ENCODE measurements around the gene BRD7. TPM values are rescaled to one million over a fixed set of nuclear protein-coding genes. Genes with fewer than 3 reads are reported as not detected.

The BRD7 gene
- total and polyA plus RNA-seq, 10 of the 15 experiments (the other 5 are each of a cell fraction or from before 2014, with no cell fraction given), result 16.9 to 74.7 (median 52.0) TPM

DNA sequence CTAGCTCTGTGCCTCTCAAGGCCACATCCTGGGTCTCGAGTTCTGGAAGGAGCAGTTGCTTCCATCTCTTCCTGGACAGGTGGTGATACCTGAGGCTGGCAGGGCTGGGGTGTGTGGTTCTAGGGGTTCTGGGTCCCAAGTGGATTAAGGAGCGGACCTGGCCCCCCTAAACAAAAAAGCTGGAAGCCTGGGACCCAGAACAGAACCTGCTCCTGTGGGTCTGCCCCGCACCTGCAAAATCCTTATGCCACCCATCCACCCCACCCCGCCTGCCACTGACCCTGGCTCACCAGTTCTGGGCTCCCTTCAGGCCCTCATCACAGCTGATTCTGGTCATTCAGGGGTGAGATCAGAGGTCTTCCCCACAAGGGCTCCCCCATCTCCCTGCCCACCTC, 57.7 kb downstream of the BRD7 start (continued):
- TF ChIP-seq EED (IDR thresholded peaks at IDR 0.05; ENCODE audit: low read depth), result no peak
- no peak for TF ChIP-seq YY1 (IDR thresholded peaks at IDR 0.05; ENCODE audit: low read depth, low read length)
- TF ChIP-seq SRF (IDR thresholded peaks at IDR 0.05; ENCODE audit: low read depth in 2 of 2, low read length in 2 of 2), result no peak
- no peak for TF ChIP-seq SREBF1 (IDR thresholded peaks at IDR 0.05; ENCODE audit: low read length)

GRCh38 chr16:50310308-50311133, 58.3 kb downstream of the BRD7 start:
- ChIA-PET SMC1A (ENCODE audit: uncharacterized antibody, unreplicated experiment) (interaction anchor here (0.7 kb wide), 1 partner anchor 18 kb away, joined by 3 read pairs; no protein-coding TSS in a partner anchor), POLR2A (no interaction called here), RAD21 (ENCODE audit: unreplicated experiment) (no interaction called here), CTCF (interaction anchor here (0.6 to 1.0 kb wide), 2 partner anchors 16 to 44 kb away, joined by 3 to 5 read pairs; no protein-coding TSS in a partner anchor)
- intact Hi-C loops (cut with micrococcal nuclease; ENCODE audit: unreplicated experiment), result no loop called here
- Histone ChIP-seq H3K4me1 (ENCODE audit: control insufficient read depth, insufficient read depth, low read length) (no peaks in the 10 kb centered on the region), H3K36me3 (ENCODE audit: control insufficient read depth in 2 of 2, insufficient read depth in 2 of 2, low read length in 1 of 2) (peaks cover 24% of the 10 kb centered on the region in 2 experiments; a peak in 3 of 4 replicates), H3K27me3 (replicated peaks in 1 of 2; ENCODE audit: control insufficient read depth in 2 of 2, insufficient read depth in 2 of 2, low read length in 1 of 2) (no peaks in the 10 kb centered on the region), H3K9ac (ENCODE audit: control insufficient read depth, insufficient read depth, low read length) (no peak overlapping the region), H3K27ac (ENCODE audit: control insufficient read depth, insufficient read depth) (no peak overlapping the region), H3K9me3 (replicated peaks; ENCODE audit: control insufficient read depth, insufficient read depth, low read length) (no peaks in the 10 kb centered on the region), H2AFZ (ENCODE audit: control insufficient read depth, low read depth, low read length) (no peak overlapping the region), H3K79me2 (ENCODE audit: control insufficient read depth, insufficient read depth, low read length) (no peaks in the 10 kb centered on the region), H3K4me2 (ENCODE audit: control insufficient read depth, insufficient read depth) (no peak overlapping the region), H4K20me1 (ENCODE audit: control insufficient read depth, insufficient read depth) (no peaks in the 10 kb centered on the region), H3K4me3 (no peak overlapping the region)
- no TSS peak for BruUV-seq (replicated peaks)
- no peak for TF ChIP-seq ATF7 (IDR thresholded peaks at IDR 0.05; ENCODE audit: low read depth)
- peak; percentile 51; the same call in 1 of the 2 replicates for TF ChIP-seq POLR2A (IDR thresholded peaks at IDR 0.05; ENCODE audit: low read depth, low read length)
- 87% methylated on average over 18 of the region's 18 CpGs for WGBS (ENCODE audit: insufficient coverage, insufficient replicate concordance, low lambda C conversion rate, missing lambda C conversion rate)
- no peak for DNase-seq (ENCODE audit: low read depth, low spot score)
- ATAC-seq, result peak; percentile 5; the same call in 2 of the 3 replicates
- FAIRE-seq, result no peak
- in situ Hi-C loops (cut with MboI), result no loop called here

Data from GM12878 (cell line).